ENCODE results near the gene FERMT2.
"Not testable (repeated sequence)": the region's sequence is repeated elsewhere in the genome, so short reads cannot be mapped to it uniquely, and the experiment has no call there.

The FERMT2 gene

GRCh38 chr14:52895000-52895399, 55.9 kb downstream of the FERMT2 start:
- no peak for DNase-seq

- DNase-seq, result no peak
Observed at GRCh38 chr14:52891800-52892199, 59.0 kb downstream of the FERMT2 start.

GRCh38 chr14:52888839-52889838, 61.7 kb downstream of the FERMT2 start:
- no peak for DNase-seq

- DNase-seq, result no peak
Observed at GRCh38 chr14:52888159-52888558, 62.7 kb downstream of the FERMT2 start.

GRCh38 chr14:52885230-52885629, 65.6 kb downstream of the FERMT2 start:
- DNase-seq, result no peak

GRCh38 chr14:52883658-52884057, 67.2 kb downstream of the FERMT2 start:
- DNase-seq, result no peak

- no peak for DNase-seq
Observed at GRCh38 chr14:52882824-52883223, 68.0 kb downstream of the FERMT2 start.

- no peak for DNase-seq
Observed at GRCh38 chr14:52879958-52880357, 70.9 kb downstream of the FERMT2 start.

GRCh38 chr14:52878946-52879345, 71.9 kb downstream of the FERMT2 start:
- no peak for DNase-seq

GRCh38 chr14:52878469-52878868, 72.4 kb downstream of the FERMT2 start:
- no peak for DNase-seq

GRCh38 chr14:52877628-52878027, 73.2 kb downstream of the FERMT2 start:
- DNase-seq, result no peak

GRCh38 chr14:52876806-52877205, 74.0 kb downstream of the FERMT2 start:
- DNase-seq, result no peak

GRCh38 chr14:52876311-52876710, 74.5 kb downstream of the FERMT2 start:
- no peak for DNase-seq

GRCh38 chr14:52875707-52876106, 75.1 kb downstream of the FERMT2 start:
- DNase-seq, result no peak

GRCh38 chr14:52874389-52874788, 76.5 kb downstream of the FERMT2 start:
- DNase-seq, result no peak

- DNase-seq, result no peak
Observed at GRCh38 chr14:52873694-52874093, 77.2 kb downstream of the FERMT2 start.

- no peak for DNase-seq
Observed at GRCh38 chr14:52873065-52873464, 77.8 kb downstream of the FERMT2 start.

GRCh38 chr14:52871606-52872005, 79.2 kb downstream of the FERMT2 start:
- no peak for DNase-seq

GRCh38 chr14:52868911-52869618, 81.8 kb downstream of the FERMT2 start:
- no peak for DNase-seq

- DNase-seq, result not testable (repeated sequence)
Observed at GRCh38 chr14:52864893-52865292, 86.0 kb downstream of the FERMT2 start.

GRCh38 chr14:52863334-52863700, 87.5 kb downstream of the FERMT2 start:
- DNase-seq, result no peak

GRCh38 chr14:52862632-52863333, 88.1 kb downstream of the FERMT2 start:
- no peak for DNase-seq

GRCh38 chr14:52861403-52861802, 89.4 kb downstream of the FERMT2 start:
- DNase-seq, result no peak
